Prostate gland (tissue), 2 donors: ENCODE data around the gene SLC39A11. TPM values are rescaled to one million over a fixed set of nuclear protein-coding genes. Genes with fewer than 3 reads are reported as not detected.

Source experiments
- DNase-seq: peaks from one replicate; pipeline ENCODE4 v3.0.0-alpha.2; 2019; ENCODE audit warnings: low spot score
- H3K27ac ChIP-seq, 2 donors: fragments of 200-600 bp; sonication (generic); 2 replicates each; pipeline ENCODE4 v1.5.1; 2017 to 2019
- H3K27me3 ChIP-seq: fragments of 200-600 bp; sonication (generic); replicated peaks from 2 replicates; pipeline ENCODE4 v1.5.1; 2019; ENCODE audit not compliant: insufficient read depth
- H3K36me3 ChIP-seq, 2 donors: fragments of 200-600 bp; sonication (generic); 1 replicate in 1 of 2; 2 replicates in 1 of 2; pipeline versions ENCODE4 v1.5.1 to v1.8.1; 2017 to 2019
- H3K4me1 ChIP-seq: fragments of 200-600 bp; sonication (generic); replicated peaks from 2 replicates; pipeline ENCODE4 v1.5.1; 2019
- H3K4me3 ChIP-seq, 2 donors: fragments of 200-600 bp; sonication (generic); 2 replicates each; pipeline ENCODE4 v1.5.1; 2017 to 2019
- H3K9me3 ChIP-seq: fragments of 200-600 bp; sonication (generic); 2 replicates; pipeline ENCODE4 v1.5.1; 2017
- CTCF ChIP-seq, 4 experiments: fragments of 200-600 bp in 2 of 4; fragments of 450-650 bp in 2 of 4; sonication (generic) in 2 of 4; IDR thresholded peaks; 1 replicate in 3 of 4; 2 replicates in 1 of 4; pipeline ENCODE4 v1.5.1; 2016 to 2019; ENCODE audit warnings: antibody characterized with exemption in 4 of 4, mild to moderate bottlenecking in 2 of 4, moderate library complexity in 2 of 4
- POLR2A ChIP-seq: fragments of 450-650 bp; IDR thresholded peaks from one replicate; pipeline ENCODE4 v1.6.1; 2016; ENCODE audit warnings: antibody characterized with exemption, mild to moderate bottlenecking
- POLR2AphosphoS5 ChIP-seq: sonication (generic); formaldehyde crosslinking; IDR thresholded peaks from one replicate; pipeline ENCODE4 v1.6.1; 2017; ENCODE audit warnings: antibody characterized with exemption
- WGBS: methylation state at CpG from one replicate; pipeline ENCODE4 v1.1.5; 2018; 5-methylcytosine and 5-hydroxymethylcytosine counted together
- intact Hi-C: fragments of 100-400 bp; cut with DNase I; formaldehyde crosslinking; loops from one replicate; pipeline ENCODE4 v1.14.2; 2022
- total RNA-seq, 2 donors: library from RNA; depleted of rRNA; stranded (reverse); fragments of >200 nt; gene quantifications; one replicate each; pipeline ENCODE4 v1.1.0, GENCODE V29; 2016

SLC39A11 gene
- total RNA-seq, 2 donors from 2014 or later, result 15.1 to 29.7 TPM

- WGBS, result 94% methylated on average over 4 of the region's 4 CpGs
- Histone ChIP-seq H3K27ac (no peak overlapping the region), H3K36me3 (no peaks in the 10 kb centered on the region), H3K4me3 (no peak overlapping the region), H3K27me3 (no peaks in the 10 kb centered on the region), H3K4me1 (no peaks in the 10 kb centered on the region), H3K9me3 (no peaks in the 10 kb centered on the region)
- TF ChIP-seq POLR2A (no peak), POLR2AphosphoS5 (no peak), CTCF (IDR thresholded peaks at IDR 0.05) (no peak)
- no peak for DNase-seq
- intact Hi-C loops, result no loop called here
These were observed 398.5 kb downstream of the SLC39A11 start for GRCh38 chr17:72693956-72694355.

GRCh38 chr17:72693151-72693878, 399.2 kb downstream of the SLC39A11 start:
- intact Hi-C loops, result no loop called here
- Histone ChIP-seq H3K9me3 (no peaks in the 10 kb centered on the region), H3K4me3 (no peak overlapping the region), H3K27ac (no peak overlapping the region), H3K4me1 (no peaks in the 10 kb centered on the region), H3K27me3 (no peaks in the 10 kb centered on the region), H3K36me3 (no peaks in the 10 kb centered on the region)
- TF ChIP-seq POLR2A (no peak), POLR2AphosphoS5 (no peak), CTCF (IDR thresholded peaks at IDR 0.05) (no peak)
- DNase-seq, result no peak
- WGBS, result 92% methylated on average over 15 of the region's 15 CpGs

GRCh38 chr17:72692676-72693075, 399.8 kb downstream of the SLC39A11 start:
- Histone ChIP-seq H3K27me3 (no peaks in the 10 kb centered on the region), H3K9me3 (no peaks in the 10 kb centered on the region), H3K4me1 (no peaks in the 10 kb centered on the region), H3K4me3 (no peak overlapping the region), H3K27ac (no peak overlapping the region), H3K36me3 (no peaks in the 10 kb centered on the region)
- WGBS, result 70% methylated on average over 2 of the region's 2 CpGs
- intact Hi-C loops, result no loop called here
- TF ChIP-seq POLR2A (no peak), POLR2AphosphoS5 (no peak), CTCF (IDR thresholded peaks at IDR 0.05) (no peak)
- DNase-seq, result no peak

- H3K27me3 ChIP-seq, result no peaks in the 10 kb centered on the region
- no peak overlapping the region for H3K4me3 ChIP-seq
- intact Hi-C loops, result no loop called here
- DNase-seq, result no peak
- WGBS, result 63% methylated on average over 4 of the region's 4 CpGs
- no peaks in the 10 kb centered on the region for H3K4me1 ChIP-seq
- H3K9me3 ChIP-seq, result no peaks in the 10 kb centered on the region
- no peak overlapping the region for H3K27ac ChIP-seq
- TF ChIP-seq POLR2A, result no peak
- no peak for TF ChIP-seq CTCF (IDR thresholded peaks at IDR 0.05)
- no peak for TF ChIP-seq POLR2AphosphoS5
- no peaks in the 10 kb centered on the region for H3K36me3 ChIP-seq
These were observed 400.9 kb downstream of the SLC39A11 start for GRCh38 chr17:72691586-72691985.

GRCh38 chr17:72691017-72691416, 401.5 kb downstream of the SLC39A11 start:
- 91% methylated on average over 3 of the region's 3 CpGs for WGBS
- Histone ChIP-seq H3K4me3 (no peak overlapping the region), H3K27ac (no peak overlapping the region), H3K4me1 (no peaks in the 10 kb centered on the region), H3K27me3 (no peaks in the 10 kb centered on the region), H3K9me3 (no peaks in the 10 kb centered on the region), H3K36me3 (no peaks in the 10 kb centered on the region)
- DNase-seq, result no peak
- intact Hi-C loops, result no loop called here
- TF ChIP-seq POLR2A, result no peak
- TF ChIP-seq CTCF (IDR thresholded peaks at IDR 0.05), result no peak
- no peak for TF ChIP-seq POLR2AphosphoS5
